Large intestine (tissue), 3 donors: ENCODE results near the gene TSTD2. TPM values are rescaled to one million over a fixed set of nuclear protein-coding genes. Genes with fewer than 3 reads are reported as not detected.

Experiments used
- DNase-seq, 2 donors: peaks; one replicate each; pipeline versions ENCODE4 v3.0.0 to v3.0.0-alpha.2; 2013
- H3K27ac ChIP-seq: one replicate; pipeline ENCODE4 v1.5.1; 2013; ENCODE audit warnings: low read length
- H3K27me3 ChIP-seq: 2 replicates; pipeline ENCODE4 v1.6.1; 2013; ENCODE audit warnings: low read length; ENCODE audit not compliant: control insufficient read depth, insufficient read depth
- H3K36me3 ChIP-seq: 2 replicates; pipeline ENCODE4 v1.6.1; 2013; ENCODE audit warnings: low read length; ENCODE audit not compliant: control insufficient read depth, insufficient read depth
- H3K4me1 ChIP-seq: one replicate; pipeline ENCODE4 v1.6.1; 2013; ENCODE audit warnings: low read length; ENCODE audit not compliant: control insufficient read depth, insufficient read depth
- H3K4me3 ChIP-seq: one replicate; pipeline ENCODE4 v1.5.1; 2013; ENCODE audit warnings: low read length
- H3K9me3 ChIP-seq: one replicate; pipeline ENCODE4 v1.6.1; 2013; ENCODE audit warnings: mild to moderate bottlenecking, low read depth, low read length, moderate library complexity; ENCODE audit not compliant: control insufficient read depth
- WGBS: methylation state at CpG from one replicate; pipeline ENCODE4 v1.1.5; 2013; ENCODE audit warnings: low lambda C conversion rate; ENCODE audit not compliant: insufficient coverage; 5-methylcytosine and 5-hydroxymethylcytosine counted together
- polyA plus RNA-seq: library from polyadenylated mRNA; unstranded; fragments of 120-200 nt; gene quantifications from one replicate; pipeline ENCODE4 v1.2.1, GENCODE V29; 2013

The TSTD2 gene
- polyA plus RNA-seq, 1 donor = 21.2 TPM

- H3K36me3 ChIP-seq = no peaks in the 10 kb centered on the region
- H3K4me3 ChIP-seq = no peak overlapping the region
- H3K9me3 ChIP-seq = no peaks in the 10 kb centered on the region
- no peaks in the 10 kb centered on the region for H3K27me3 ChIP-seq
- H3K27ac ChIP-seq = no peak overlapping the region
- no peak for DNase-seq
- no CpG with 5 or more reads among the region's 7 CpGs for WGBS
- H3K4me1 ChIP-seq = no peaks in the 10 kb centered on the region
These were observed 75.5 kb downstream of the TSTD2 start for GRCh38 chr9:97557606-97558095.

GRCh38 chr9:97556721-97557605 lies 76.2 kb downstream of the TSTD2 start:
- H3K27ac ChIP-seq = no peak overlapping the region
- 78% methylated on average over 3 of the region's 15 CpGs for WGBS
- no peaks in the 10 kb centered on the region for H3K36me3 ChIP-seq
- no peaks in the 10 kb centered on the region for H3K9me3 ChIP-seq
- DNase-seq = no peak
- no peak overlapping the region for H3K4me3 ChIP-seq
- H3K27me3 ChIP-seq = no peaks in the 10 kb centered on the region
- H3K4me1 ChIP-seq = no peaks in the 10 kb centered on the region

GRCh38 chr9:97556036-97556720 lies 77.0 kb downstream of the TSTD2 start:
- DNase-seq = no peak
- Histone ChIP-seq H3K36me3 (no peaks in the 10 kb centered on the region), H3K27ac (no peak overlapping the region), H3K4me3 (no peak overlapping the region), H3K27me3 (no peaks in the 10 kb centered on the region), H3K9me3 (no peaks in the 10 kb centered on the region), H3K4me1 (no peaks in the 10 kb centered on the region)
- no CpG with 5 or more reads among the region's 10 CpGs for WGBS

- no peak overlapping the region for H3K27ac ChIP-seq
- H3K9me3 ChIP-seq = no peaks in the 10 kb centered on the region
- H3K36me3 ChIP-seq = no peaks in the 10 kb centered on the region
- H3K4me3 ChIP-seq = no peak overlapping the region
- DNase-seq = peak; percentile 17 to 49
- H3K4me1 ChIP-seq = no peaks in the 10 kb centered on the region
- no peaks in the 10 kb centered on the region for H3K27me3 ChIP-seq
- WGBS = no CpG with 5 or more reads among the region's 15 CpGs
These were observed 78.0 kb downstream of the TSTD2 start for GRCh38 chr9:97555164-97555563.

- no peak for DNase-seq
- Histone ChIP-seq H3K36me3 (no peaks in the 10 kb centered on the region), H3K4me1 (no peaks in the 10 kb centered on the region), H3K9me3 (no peaks in the 10 kb centered on the region), H3K27ac (no peak overlapping the region), H3K4me3 (no peak overlapping the region), H3K27me3 (no peaks in the 10 kb centered on the region)
- WGBS = no CpG with 5 or more reads among the region's 6 CpGs
These were observed 78.5 kb downstream of the TSTD2 start for GRCh38 chr9:97554566-97555075.

GRCh38 chr9:97553841-97554240 lies 79.3 kb downstream of the TSTD2 start:
- Histone ChIP-seq H3K4me1 (no peaks in the 10 kb centered on the region), H3K36me3 (no peaks in the 10 kb centered on the region), H3K9me3 (no peaks in the 10 kb centered on the region), H3K27me3 (no peaks in the 10 kb centered on the region), H3K27ac (no peak overlapping the region), H3K4me3 (no peak overlapping the region)
- no CpG with 5 or more reads among the region's 5 CpGs for WGBS
- DNase-seq = no peak

- no peaks in the 10 kb centered on the region for H3K4me1 ChIP-seq
- WGBS = no CpG with 5 or more reads among the region's 6 CpGs
- no peak overlapping the region for H3K4me3 ChIP-seq
- no peaks in the 10 kb centered on the region for H3K36me3 ChIP-seq
- no peak overlapping the region for H3K27ac ChIP-seq
- H3K9me3 ChIP-seq = no peaks in the 10 kb centered on the region
- DNase-seq = no peak
- H3K27me3 ChIP-seq = no peaks in the 10 kb centered on the region
These were observed 80.0 kb downstream of the TSTD2 start for GRCh38 chr9:97553141-97553540.

GRCh38 chr9:97551308-97551707 lies 81.9 kb downstream of the TSTD2 start:
- Histone ChIP-seq H3K27ac (no peak overlapping the region), H3K36me3 (no peaks in the 10 kb centered on the region), H3K4me1 (no peaks in the 10 kb centered on the region), H3K9me3 (no peaks in the 10 kb centered on the region), H3K4me3 (no peak overlapping the region), H3K27me3 (no peaks in the 10 kb centered on the region)
- no peak for DNase-seq
- WGBS = 100% methylated on average over 1 of the region's 5 CpGs

- no peaks in the 10 kb centered on the region for H3K9me3 ChIP-seq
- DNase-seq = no peak
- no peak overlapping the region for H3K27ac ChIP-seq
- H3K4me3 ChIP-seq = no peak overlapping the region
- no peaks in the 10 kb centered on the region for H3K36me3 ChIP-seq
- WGBS = 80% methylated on average over 1 of the region's 1 CpG
- H3K4me1 ChIP-seq = no peaks in the 10 kb centered on the region
- no peaks in the 10 kb centered on the region for H3K27me3 ChIP-seq
These were observed 82.8 kb downstream of the TSTD2 start for GRCh38 chr9:97550386-97550785.
